Vagina (tissue), 2 donors: ENCODE data around the gene PSMB9.

Experiments
- POLR2A ChIP-seq, 2 donors: fragments of 450-650 bp; IDR thresholded peaks; one replicate each; pipeline ENCODE4 v1.6.1; 2017; ENCODE audit warnings: antibody characterized with exemption in 2 of 2, mild to moderate bottlenecking in 2 of 2, moderate library complexity in 2 of 2
- POLR2AphosphoS5 ChIP-seq, 2 donors: sonication (generic); formaldehyde crosslinking; IDR thresholded peaks; one replicate each; pipeline ENCODE4 v1.9.0; 2017; ENCODE audit warnings: antibody characterized with exemption in 2 of 2, mild to moderate bottlenecking in 2 of 2, low read depth in 1 of 2; ENCODE audit not compliant: insufficient read depth in 1 of 2
- TF ChIP-seq, protein P1 (sequence below), 3 experiments: fragments of 450-650 bp in 2 of 3; fragments of 200-600 bp in 1 of 3; sonication (generic) in 1 of 3; IDR thresholded peaks; one replicate each; pipeline ENCODE4 v1.5.1; 2017 to 2019; ENCODE audit warnings: antibody characterized with exemption in 3 of 3, mild to moderate bottlenecking in 2 of 3, moderate library complexity in 2 of 3

DNA sequence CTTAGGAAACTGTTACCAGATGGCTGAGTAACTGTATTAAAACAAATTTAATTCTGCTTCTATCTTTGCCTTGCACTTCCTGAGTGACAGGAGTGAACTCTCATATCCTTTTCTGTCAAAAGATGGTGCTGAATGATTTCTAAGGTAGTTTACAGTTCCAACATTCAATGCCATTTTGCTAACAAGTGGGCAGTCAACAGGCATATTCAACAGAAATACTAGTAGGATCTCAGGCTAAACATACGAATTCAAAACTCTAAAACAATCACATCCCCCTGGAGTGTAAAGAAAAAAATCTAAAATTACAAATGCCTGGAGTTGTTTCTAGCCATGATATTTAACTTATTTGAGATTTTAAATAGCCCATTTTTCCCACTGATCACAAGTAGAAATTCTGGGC lies 6.7 kb downstream of the PSMB9 start:
- TF ChIP-seq POLR2A (IDR thresholded peaks at IDR 0.05): no peak
- TF ChIP-seq POLR2AphosphoS5 (IDR thresholded peaks at IDR 0.05; ENCODE audit: insufficient read depth in 1 of 2, low read depth in 1 of 2): no peak
- TF ChIP-seq, protein P1, sequence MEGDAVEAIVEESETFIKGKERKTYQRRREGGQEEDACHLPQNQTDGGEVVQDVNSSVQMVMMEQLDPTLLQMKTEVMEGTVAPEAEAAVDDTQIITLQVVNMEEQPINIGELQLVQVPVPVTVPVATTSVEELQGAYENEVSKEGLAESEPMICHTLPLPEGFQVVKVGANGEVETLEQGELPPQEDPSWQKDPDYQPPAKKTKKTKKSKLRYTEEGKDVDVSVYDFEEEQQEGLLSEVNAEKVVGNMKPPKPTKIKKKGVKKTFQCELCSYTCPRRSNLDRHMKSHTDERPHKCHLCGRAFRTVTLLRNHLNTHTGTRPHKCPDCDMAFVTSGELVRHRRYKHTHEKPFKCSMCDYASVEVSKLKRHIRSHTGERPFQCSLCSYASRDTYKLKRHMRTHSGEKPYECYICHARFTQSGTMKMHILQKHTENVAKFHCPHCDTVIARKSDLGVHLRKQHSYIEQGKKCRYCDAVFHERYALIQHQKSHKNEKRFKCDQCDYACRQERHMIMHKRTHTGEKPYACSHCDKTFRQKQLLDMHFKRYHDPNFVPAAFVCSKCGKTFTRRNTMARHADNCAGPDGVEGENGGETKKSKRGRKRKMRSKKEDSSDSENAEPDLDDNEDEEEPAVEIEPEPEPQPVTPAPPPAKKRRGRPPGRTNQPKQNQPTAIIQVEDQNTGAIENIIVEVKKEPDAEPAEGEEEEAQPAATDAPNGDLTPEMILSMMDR (IDR thresholded peaks at IDR 0.05): no peak
